NCI-H1092 treated with DMSO at 0.1 percent for 48 hours (cell line): ENCODE results near the gene FOXK1.

Experiments
- DNase-seq: peaks from one replicate; lab custom pipeline; 2025; lab: John Stamatoyannopoulos, UW

The FOXK1 gene

GRCh38 chr7:4819560-4820404, 137.7 kb downstream of the FOXK1 start:
- DNase-seq = no peak

- DNase-seq = no peak
Measured at GRCh38 chr7:4820405-4820966, 138.4 kb downstream of the FOXK1 start.
